Duodenal mucosa (tissue), 2 donors: ENCODE data around the gene BET1L.

ENCODE experiments used
- H3K27ac ChIP-seq: one replicate; pipeline ENCODE4 v1.7.0; 2013; ENCODE audit warnings: low read depth, low read length
- H3K27me3 ChIP-seq, 2 donors: one replicate each; pipeline ENCODE4 v1.7.0; 2013; ENCODE audit warnings: low read length in 2 of 2, control low read depth in 1 of 2; ENCODE audit not compliant: insufficient read depth in 2 of 2, control insufficient read depth in 1 of 2
- H3K36me3 ChIP-seq, 2 donors: one replicate each; pipeline ENCODE4 v1.7.0; 2013; ENCODE audit warnings: low read length in 2 of 2, control low read depth in 1 of 2; ENCODE audit not compliant: insufficient read depth in 2 of 2, control insufficient read depth in 1 of 2
- H3K4me1 ChIP-seq, 2 donors: one replicate each; pipeline ENCODE4 v1.7.0; 2013; ENCODE audit warnings: low read length in 2 of 2, control low read depth in 1 of 2; ENCODE audit not compliant: insufficient read depth in 2 of 2, control insufficient read depth in 1 of 2
- H3K4me3 ChIP-seq, 2 donors: one replicate each; pipeline ENCODE4 v1.7.0; 2013; ENCODE audit warnings: low read length in 2 of 2, low read depth in 1 of 2
- H3K9ac ChIP-seq, 2 donors: one replicate each; pipeline ENCODE4 v1.7.0; 2013; ENCODE audit warnings: low read length in 2 of 2, low read depth in 1 of 2
- H3K9me3 ChIP-seq, 2 donors: one replicate each; pipeline ENCODE4 v1.7.0; 2013; ENCODE audit warnings: low read length in 2 of 2, control low read depth in 1 of 2; ENCODE audit not compliant: control insufficient read depth in 1 of 2

Gene BET1L

DNA sequence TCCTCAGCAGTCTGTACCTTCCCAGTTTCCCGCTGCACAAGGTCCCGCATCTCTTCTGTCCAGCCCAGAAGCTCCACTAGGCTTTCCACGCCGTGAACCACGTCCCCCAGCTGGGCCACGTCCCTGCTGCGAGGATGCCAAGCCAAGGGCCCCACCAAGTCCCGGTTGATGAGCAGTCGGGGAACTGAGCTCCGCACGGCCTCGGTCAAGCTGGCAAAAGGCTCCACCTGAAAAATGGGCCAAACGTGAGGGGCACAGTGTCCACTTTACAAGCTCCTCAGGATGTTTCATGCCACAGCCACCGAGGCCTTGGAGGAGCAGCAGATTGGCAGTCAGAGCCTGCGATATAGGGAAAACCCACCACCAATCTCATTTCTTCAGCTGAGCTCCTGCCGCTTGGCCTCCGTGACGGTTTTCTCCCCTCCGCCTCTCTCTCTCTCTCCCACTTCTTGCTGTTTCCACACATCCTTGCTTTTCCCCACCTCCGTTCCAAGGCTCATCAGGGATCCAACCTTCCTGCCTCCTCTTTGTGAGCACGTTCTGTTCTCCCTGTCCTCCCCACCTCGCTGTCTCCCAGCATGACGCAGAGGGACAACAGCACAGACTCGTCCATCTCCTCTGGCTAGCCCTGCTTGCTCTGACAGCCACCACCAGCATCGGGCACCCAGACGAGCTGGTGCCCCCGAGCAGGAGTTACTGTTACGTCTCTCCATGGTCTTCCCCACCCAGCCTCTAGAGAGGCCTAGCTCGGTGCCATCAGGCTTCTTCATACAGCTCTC lies 11.8 kb upstream of the BET1L start:
- Histone ChIP-seq H3K36me3 (peaks cover 15 to 60% of the 10 kb centered on the region in 2 donors), H3K27ac (no peak overlapping the region), H3K9me3 (no peaks in the 10 kb centered on the region), H3K4me1 (no peaks in the 10 kb centered on the region), H3K27me3 (no peaks in the 10 kb centered on the region), H3K4me3 (no peak overlapping the region), H3K9ac (no peak overlapping the region)

DNA sequence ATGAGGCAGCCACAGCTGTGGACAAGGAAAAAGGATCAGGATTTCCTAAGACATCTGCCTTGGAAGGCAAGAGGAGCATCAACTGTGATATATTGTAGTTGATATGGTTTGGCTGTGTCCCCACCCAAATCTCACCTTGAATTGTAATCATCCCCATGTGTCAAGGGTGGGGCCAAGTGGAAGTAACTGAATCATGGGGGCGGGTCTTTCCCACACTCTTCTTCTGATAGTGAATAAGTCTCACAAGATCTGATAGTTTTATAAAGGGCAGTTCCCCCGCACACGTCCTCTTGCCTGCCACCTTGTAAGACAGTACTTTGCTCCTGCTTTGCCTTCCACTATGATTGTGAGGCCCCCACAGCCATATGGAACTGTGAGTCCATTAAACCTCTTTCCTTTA lies 10.5 kb upstream of the BET1L start:
- H3K36me3 ChIP-seq, result peaks cover 23 to 65% of the 10 kb centered on the region in 2 donors
- no peak overlapping the region for H3K27ac ChIP-seq
- H3K27me3 ChIP-seq, result no peaks in the 10 kb centered on the region
- no peak overlapping the region for H3K4me3 ChIP-seq
- no peak overlapping the region for H3K9ac ChIP-seq
- H3K9me3 ChIP-seq, result no peaks in the 10 kb centered on the region
- H3K4me1 ChIP-seq, result no peaks in the 10 kb centered on the region

DNA sequence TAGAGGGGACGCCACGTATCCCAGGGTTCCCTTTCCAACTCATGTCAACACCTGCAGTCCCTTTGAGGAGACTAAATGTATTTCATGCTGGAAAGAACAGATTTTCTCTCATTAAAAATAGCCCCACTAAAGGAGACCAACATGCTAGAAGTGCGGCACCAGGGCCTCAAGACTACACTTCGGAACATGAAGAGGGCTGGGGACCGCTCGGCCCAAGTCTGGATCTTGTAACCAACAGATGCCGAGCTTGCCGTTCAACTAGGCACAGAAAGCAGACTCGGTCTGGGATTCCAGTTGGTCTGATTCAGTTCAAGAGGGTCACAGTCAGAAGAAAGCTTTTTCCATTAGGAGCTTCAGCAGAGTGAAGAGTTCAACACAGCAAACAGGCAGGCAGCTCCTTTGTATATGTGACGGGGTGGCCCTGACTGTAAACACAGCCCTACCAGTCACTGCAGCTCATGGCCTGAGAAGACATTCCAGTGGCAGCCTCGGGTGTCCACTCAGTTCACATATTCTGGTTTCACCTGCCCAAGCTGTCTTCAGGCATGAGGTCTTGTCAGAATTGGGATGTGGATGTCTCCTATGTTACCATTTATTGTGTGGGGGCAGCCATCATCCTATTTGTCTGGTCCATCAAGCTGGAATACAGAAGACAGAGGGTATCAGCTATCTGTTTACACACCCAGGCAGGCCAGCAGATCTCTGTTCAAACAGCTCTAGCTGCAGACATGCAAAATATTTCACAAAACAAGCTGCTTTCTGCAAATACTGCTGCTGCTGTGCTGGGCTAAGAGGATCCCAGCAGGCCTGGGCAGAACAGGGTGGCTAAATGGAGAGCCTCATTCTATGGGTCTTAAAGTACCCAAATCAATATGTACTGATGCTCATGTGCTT lies 9.1 kb upstream of the BET1L start:
- Histone ChIP-seq H3K4me1 (no peaks in the 10 kb centered on the region), H3K9ac (no peak overlapping the region), H3K27ac (no peak overlapping the region), H3K27me3 (no peaks in the 10 kb centered on the region), H3K9me3 (no peaks in the 10 kb centered on the region), H3K4me3 (no peak overlapping the region), H3K36me3 (peaks cover 36 to 67% of the 10 kb centered on the region in 2 donors)

DNA sequence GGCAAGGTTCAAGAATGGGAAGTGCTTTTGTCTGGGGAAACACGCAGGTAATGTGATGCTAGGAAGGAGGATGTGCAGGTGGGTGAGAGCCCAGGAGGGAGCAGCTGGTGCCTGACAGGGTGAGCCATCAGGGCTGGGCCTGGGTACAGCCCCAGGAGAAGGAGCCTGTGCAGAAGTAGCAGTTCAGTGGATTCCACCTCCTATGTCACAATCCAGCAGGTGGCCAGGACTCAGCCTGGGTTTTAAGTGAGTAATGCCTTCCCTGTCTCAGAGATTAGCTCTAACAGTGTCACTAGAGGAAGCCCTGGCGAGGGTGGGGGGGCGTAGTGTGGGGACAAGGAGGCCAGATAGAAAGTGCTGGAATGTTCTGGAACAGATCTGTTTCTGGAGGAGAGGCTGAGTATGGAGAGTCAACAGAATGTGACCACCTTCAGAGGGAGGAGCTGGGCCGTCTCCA lies 8.4 kb upstream of the BET1L start:
- Histone ChIP-seq H3K27me3 (no peaks in the 10 kb centered on the region), H3K9me3 (no peaks in the 10 kb centered on the region), H3K4me3 (no peak overlapping the region), H3K4me1 (peaks cover 5 to 6% of the 10 kb centered on the region in 2 donors), H3K36me3 (peaks cover 44 to 73% of the 10 kb centered on the region in 2 donors), H3K27ac (no peak overlapping the region), H3K9ac (no peak overlapping the region)

DNA sequence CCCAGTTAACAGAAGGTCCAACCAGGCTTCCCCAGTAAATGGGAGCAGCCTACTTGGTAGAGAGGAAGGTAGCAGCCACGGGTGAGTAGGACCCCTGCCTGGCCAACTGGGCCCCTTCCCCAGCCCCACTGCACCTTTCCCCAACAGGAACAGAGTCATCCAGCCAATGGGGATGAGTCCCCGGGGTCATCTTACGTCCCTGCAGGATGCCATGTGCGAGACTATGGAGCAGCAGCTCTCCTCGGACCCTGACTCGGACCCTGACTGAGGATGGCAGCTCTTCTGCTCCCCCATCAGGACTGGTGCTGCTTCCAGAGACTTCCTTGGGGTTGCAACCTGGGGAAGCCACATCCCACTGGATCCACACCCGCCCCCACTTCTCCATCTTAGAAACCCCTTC lies 6.9 kb upstream of the BET1L start:
- Histone ChIP-seq H3K36me3 (peaks cover 49 to 79% of the 10 kb centered on the region in 2 donors), H3K27ac (no peak overlapping the region), H3K4me3 (no peak overlapping the region), H3K9me3 (no peaks in the 10 kb centered on the region), H3K9ac (no peak overlapping the region), H3K27me3 (no peaks in the 10 kb centered on the region), H3K4me1 (peaks cover 17 to 22% of the 10 kb centered on the region in 2 donors)

DNA sequence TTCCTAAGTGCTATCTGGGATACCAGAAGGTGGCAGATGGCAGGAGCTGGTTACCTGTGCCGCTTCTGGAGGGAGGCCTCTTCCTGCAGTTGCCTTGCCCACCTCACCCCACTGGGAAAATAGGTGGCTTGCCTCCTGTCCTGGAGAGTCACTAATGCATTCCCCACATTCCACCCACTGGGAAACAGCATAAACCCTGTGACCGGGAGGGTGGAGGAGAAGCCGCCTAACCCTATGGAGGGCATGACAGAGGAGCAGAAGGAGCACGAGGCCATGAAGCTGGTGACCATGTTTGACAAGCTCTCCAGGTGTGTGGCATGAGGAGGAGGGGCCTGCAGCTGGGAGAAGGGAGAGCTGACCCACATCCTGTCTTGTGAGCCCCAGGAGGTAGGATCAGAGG lies 5.9 kb upstream of the BET1L start:
- Histone ChIP-seq H3K36me3 (peaks cover 49 to 71% of the 10 kb centered on the region in 2 donors), H3K9me3 (no peaks in the 10 kb centered on the region), H3K9ac (no peak overlapping the region)

DNA sequence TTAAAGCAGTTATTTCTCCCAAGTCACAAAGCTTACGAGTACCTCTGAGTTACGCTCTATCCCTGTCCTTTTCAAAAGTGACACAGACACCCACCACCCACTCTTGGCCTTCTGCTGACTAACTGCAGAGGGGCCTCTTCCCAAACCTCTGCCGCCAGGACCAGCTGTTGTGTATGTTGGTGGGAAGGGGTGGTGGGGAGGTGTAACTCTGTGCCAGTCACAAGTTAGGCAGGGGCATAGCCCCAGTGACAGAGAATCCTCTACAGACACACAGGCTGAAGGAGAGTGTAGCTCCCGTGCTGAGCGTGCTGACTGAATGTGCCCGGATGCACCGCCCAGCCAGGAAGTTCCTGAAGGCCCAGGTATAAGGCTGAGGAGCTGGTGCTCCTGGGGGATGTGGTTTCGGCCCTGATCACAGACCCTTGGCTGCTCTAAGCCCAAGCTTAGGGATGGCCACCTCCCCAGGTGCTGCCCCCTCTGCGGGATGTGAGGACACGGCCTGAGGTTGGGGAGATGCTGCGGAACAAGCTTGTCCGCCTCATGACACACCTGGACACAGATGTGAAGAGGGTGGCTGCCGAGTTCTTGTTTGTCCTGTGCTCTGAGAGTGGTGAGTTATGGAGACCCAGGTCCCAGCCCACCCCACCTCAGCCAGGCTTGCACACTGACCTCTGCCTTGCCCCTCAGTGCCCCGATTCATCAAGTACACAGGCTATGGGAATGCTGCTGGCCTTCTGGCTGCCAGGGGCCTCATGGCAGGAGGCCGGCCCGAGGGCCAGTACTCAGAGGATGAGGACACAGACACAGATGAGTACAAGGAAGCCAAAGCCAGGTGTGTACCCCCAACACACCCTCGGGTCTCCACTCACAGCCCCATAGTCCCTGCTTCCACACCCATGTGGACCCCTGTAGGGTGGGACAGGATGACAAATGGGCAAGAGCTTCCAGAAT lies 5.2 kb upstream of the BET1L start:
- H3K27me3 ChIP-seq, result no peaks in the 10 kb centered on the region
- H3K27ac ChIP-seq, result no peak overlapping the region
- H3K4me3 ChIP-seq, result no peak overlapping the region
- peaks cover 49 to 67% of the 10 kb centered on the region in 2 donors for H3K36me3 ChIP-seq
- no peak overlapping the region for H3K9ac ChIP-seq
- H3K9me3 ChIP-seq, result no peaks in the 10 kb centered on the region
- peaks cover 17 to 23% of the 10 kb centered on the region in 2 donors for H3K4me1 ChIP-seq

More for the DNA sequence above, 5.9 kb upstream of the BET1L start:
- H3K4me1 ChIP-seq, result peaks cover 17 to 23% of the 10 kb centered on the region in 2 donors
- no peaks in the 10 kb centered on the region for H3K27me3 ChIP-seq
- H3K4me3 ChIP-seq, result no peak overlapping the region
- H3K27ac ChIP-seq, result no peak overlapping the region

DNA sequence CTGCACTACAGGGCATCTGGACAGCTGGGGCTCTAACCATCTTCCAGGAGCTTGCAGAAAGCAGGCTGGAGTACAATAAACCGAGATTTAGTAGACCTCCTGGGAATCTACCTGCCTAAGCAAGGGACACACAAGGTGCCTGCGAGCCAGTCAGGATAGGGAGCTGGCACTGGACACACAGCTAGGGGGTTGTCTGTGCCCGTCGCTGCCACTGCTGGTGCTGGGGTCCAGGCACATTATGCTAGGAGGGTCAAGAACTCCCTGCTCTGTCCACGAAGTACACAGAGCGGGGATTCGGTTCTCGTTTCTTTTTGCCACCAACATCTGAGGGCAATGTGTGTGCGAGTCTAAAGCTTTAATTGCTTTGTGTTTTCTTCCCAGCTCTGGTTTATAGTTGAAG lies 4.5 kb upstream of the BET1L start:
- Histone ChIP-seq H3K4me1 (peaks cover 17 to 23% of the 10 kb centered on the region in 2 donors), H3K27me3 (no peaks in the 10 kb centered on the region), H3K9me3 (no peaks in the 10 kb centered on the region), H3K9ac (no peak overlapping the region), H3K36me3 (peaks cover 49 to 67% of the 10 kb centered on the region in 2 donors), H3K4me3 (no peak overlapping the region), H3K27ac (no peak overlapping the region)

DNA sequence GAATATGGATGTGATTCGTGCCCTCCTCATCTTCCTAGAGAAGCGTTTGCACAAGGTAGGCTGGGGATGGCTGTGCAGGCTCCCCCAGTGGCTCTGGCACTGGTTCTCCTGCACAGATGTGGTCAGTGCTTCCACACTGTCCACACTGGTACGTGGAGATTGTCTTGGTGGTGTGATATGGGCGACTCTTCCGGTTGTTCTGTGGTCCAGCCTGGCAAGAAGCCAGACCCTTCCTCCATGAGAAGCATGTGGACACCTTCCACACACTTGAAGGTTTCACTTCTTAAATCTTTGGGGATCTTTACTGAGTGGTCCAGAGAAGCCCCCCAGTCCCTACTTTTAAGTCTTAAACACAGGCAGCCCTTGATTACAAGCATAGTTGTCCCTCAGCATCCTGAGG lies 4.1 kb upstream of the BET1L start:
- no peak overlapping the region for H3K27ac ChIP-seq
- no peak overlapping the region for H3K9ac ChIP-seq
- H3K4me1 ChIP-seq, result peaks cover 18 to 28% of the 10 kb centered on the region in 2 donors
- H3K9me3 ChIP-seq, result no peaks in the 10 kb centered on the region
- H3K4me3 ChIP-seq, result peak overlapping the region in 1 of 2 donors; percentile 7
- H3K36me3 ChIP-seq, result peaks cover 49 to 64% of the 10 kb centered on the region in 2 donors
- H3K27me3 ChIP-seq, result no peaks in the 10 kb centered on the region
